ENCODE data around the gene TIGAR. TPM values are rescaled to one million over a fixed set of nuclear protein-coding genes. Genes with fewer than 3 reads are reported as not detected.
A peak's percentile ranks its signal among the peaks of the same experiment; 100 is the strongest.

The TIGAR gene
- polyA plus RNA-seq, 3 donors = 4.9 to 8.3 (median 7.4) TPM

DNA sequence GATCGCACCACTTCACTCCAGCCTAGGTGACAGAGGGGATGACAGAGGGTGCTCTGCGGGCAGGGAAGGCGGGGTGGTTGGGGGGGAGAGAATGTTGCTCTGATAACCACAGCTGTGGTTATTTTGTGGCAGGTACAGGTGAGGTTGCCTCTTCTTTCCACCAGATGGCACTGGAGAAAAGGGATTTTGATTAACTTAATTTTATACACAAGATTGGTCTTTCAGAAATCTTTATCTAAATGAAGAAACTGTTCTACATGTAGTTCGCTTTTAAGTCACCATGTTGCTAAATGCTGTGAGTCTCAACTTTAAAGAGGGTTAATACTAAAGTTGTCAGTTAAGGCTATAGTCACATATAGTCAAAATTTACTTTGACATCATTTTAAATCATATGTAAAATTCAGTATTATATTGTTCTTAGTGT is 32.8 kb downstream of the TIGAR start:
- DNase-seq (ENCODE audit: extremely low read depth in 1 of 11, low read depth in 9 of 11, low spot score in 4 of 11) = peak in 2 of 11 donors; percentile 1 to 2

GRCh38 chr12:4355156-4356040 is 34.4 kb downstream of the TIGAR start:
- DNase-seq (ENCODE audit: extremely low read depth in 1 of 11, low read depth in 9 of 11, low spot score in 4 of 11) = no peak

DNA sequence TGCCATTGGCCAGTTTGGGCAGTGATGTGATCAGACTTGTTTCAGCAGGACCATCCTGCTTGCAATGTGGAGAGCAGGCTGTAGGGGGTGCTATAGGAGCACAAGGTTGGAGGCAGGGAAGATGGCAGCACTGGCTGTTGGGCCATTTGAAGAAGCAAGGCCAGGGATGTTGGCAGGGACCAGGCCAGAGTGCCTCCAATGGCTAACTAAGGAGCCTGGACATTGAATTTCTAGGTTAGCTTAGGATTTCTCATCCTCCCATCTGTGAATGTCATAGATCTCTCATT is 35.0 kb downstream of the TIGAR start:
- no peak for DNase-seq (ENCODE audit: extremely low read depth in 1 of 11, low read depth in 9 of 11, low spot score in 4 of 11)

DNA sequence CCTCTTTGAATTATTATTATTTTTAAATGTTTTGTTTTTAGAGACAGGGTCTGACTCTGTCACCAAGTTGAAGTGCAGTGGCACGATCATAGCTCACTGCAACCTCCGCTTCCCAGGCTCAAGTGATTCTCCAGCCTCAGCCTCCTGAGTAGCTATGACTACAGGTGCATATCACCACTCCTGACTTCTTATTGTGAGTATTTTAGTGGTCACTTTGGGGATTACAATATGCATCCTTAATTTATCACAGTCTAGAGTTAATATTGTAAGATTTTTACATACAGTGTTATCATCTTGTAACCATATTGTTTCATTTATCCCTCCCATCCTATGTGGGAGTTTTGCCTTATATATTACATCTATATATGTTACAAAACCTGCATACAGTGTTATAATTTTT is 45.1 kb downstream of the TIGAR start:
- DNase-seq (ENCODE audit: extremely low read depth in 1 of 11, low read depth in 9 of 11, low spot score in 4 of 11) = no peak

DNA sequence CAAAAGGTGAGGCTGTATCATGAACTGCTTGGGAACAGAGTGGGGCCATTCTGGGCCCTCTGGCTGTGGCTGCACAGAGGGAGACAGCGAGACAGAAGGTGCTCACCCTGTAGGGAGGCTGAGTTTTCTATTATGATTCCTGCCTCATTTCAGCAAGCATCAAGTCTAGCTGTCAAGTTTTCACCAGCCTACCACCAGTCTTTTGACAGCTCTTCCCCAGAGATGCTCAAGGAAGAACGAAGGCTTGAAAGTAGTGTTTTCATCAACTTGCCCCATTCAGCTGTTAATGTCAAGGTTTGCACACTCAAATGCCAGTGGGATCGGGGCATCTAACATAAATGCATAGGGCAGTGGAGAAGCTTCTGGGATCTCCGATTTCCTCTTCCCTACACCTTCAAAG is 48.5 kb downstream of the TIGAR start:
- no peak for DNase-seq (ENCODE audit: extremely low read depth in 1 of 11, low read depth in 9 of 11, low spot score in 4 of 11)

DNA sequence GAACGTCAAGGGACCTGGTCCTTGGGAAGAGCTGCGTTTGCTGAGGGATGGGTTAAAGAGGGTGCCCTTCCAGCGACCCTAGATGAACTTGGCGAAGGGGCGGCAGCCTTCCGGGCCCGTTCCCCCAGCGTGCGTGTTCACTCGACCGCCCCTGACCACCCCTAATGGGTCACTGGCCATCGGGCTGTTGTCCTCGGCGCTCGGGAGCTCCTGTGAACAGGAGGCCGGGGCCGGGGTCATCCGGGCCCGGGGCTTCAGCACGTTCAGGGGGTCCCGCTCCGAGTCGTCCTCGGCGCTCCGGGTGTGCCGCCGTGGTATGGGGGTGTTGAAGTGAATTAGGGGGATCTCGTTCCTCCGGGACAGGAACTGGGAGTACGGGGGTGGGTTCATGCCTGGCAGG is 49.3 kb downstream of the TIGAR start:
- no peak for DNase-seq (ENCODE audit: extremely low read depth in 1 of 11, low read depth in 9 of 11, low spot score in 4 of 11)

GRCh38 chr12:4372653-4373052 is 51.6 kb downstream of the TIGAR start:
- no peak for DNase-seq (ENCODE audit: extremely low read depth in 1 of 11, low read depth in 9 of 11, low spot score in 4 of 11)

DNA sequence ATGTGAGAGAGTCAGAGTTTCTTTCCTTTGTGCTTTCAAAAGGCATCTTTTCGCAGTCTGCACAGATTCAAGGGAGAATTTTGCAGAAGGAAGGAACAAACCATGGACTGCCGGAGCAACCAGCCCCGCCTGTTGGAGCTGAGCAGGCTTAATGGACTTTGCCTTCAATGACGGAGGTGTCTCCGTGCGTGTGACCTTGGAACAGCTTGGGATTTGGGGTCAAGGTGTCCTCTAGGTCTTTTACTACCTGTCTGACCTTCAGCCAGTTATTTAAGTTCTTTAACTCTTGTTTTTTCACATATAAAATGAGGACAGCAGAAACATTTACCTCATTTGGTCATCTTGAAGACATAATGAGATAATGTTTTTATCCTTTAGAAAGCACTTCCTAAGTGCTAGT is 54.4 kb downstream of the TIGAR start:
- no peak for DNase-seq (ENCODE audit: extremely low read depth in 1 of 11, low read depth in 9 of 11, low spot score in 4 of 11)

GRCh38 chr12:4378772-4379171 is 57.8 kb downstream of the TIGAR start:
- no peak for DNase-seq (ENCODE audit: extremely low read depth in 1 of 11, low read depth in 9 of 11, low spot score in 4 of 11)

GRCh38 chr12:4379405-4379804 is 58.4 kb downstream of the TIGAR start, which contains the start of gene FGF23:
Gene FGF23, minus strand, starts transcription at chr12:4379712. Its CDS starts 130 bp downstream, at chr12:4379582.
- peak in 10 of 11 donors; percentile 5 to 46 (median 37) for DNase-seq (ENCODE audit: extremely low read depth in 1 of 11, low read depth in 9 of 11, low spot score in 4 of 11)

GRCh38 chr12:4380332-4380731 is 59.3 kb downstream of the TIGAR start:
- no peak for DNase-seq (ENCODE audit: extremely low read depth in 1 of 11, low read depth in 9 of 11, low spot score in 4 of 11)

- DNase-seq (ENCODE audit: extremely low read depth in 1 of 11, low read depth in 9 of 11, low spot score in 4 of 11) = no peak
These were observed 62.4 kb downstream of the TIGAR start for GRCh38 chr12:4383304-4383865.

DNA sequence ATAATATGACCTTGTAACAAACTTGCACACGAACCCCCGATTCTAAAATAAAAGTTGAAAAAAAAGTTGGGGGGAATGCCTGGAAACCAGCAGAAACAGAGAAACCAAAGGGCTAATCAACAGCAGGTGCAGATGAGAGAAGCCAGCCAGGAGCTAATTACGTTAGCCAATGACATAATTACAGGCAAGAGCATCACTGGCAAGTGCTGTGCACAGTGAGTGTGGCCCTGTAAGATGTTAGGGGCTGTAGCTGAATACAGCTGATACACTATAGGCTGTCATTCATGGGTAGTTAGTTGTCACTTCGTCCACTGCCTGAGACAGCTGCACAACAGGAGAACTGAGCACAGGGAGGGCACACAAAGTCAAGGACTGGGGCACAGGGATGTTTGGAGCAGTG is 65.8 kb downstream of the TIGAR start:
- DNase-seq (ENCODE audit: extremely low read depth in 1 of 11, low read depth in 9 of 11, low spot score in 4 of 11) = no peak

DNA sequence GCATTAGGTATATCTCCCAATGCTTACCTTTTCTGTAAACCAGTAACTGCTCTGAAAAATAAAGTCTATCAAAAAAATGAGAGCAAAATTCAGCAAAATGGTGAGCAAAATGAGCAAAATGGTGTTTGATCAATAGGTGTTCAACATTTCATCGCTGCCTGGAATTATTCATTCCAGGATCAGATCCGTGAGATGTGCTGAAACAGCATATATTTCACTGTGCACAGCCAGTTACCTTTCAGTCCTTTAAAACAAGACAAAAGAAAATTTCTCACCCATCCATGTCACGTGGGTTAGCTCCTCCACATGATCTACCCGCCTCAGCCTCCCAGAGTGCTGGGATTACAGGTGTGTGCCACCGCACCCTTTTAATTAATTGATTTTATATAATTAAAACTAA is 66.6 kb downstream of the TIGAR start:
- DNase-seq (ENCODE audit: extremely low read depth in 1 of 11, low read depth in 9 of 11, low spot score in 4 of 11) = no peak

- DNase-seq (ENCODE audit: extremely low read depth in 1 of 11, low read depth in 9 of 11, low spot score in 4 of 11) = no peak
These were observed 67.0 kb downstream of the TIGAR start for GRCh38 chr12:4388032-4388431.

DNA sequence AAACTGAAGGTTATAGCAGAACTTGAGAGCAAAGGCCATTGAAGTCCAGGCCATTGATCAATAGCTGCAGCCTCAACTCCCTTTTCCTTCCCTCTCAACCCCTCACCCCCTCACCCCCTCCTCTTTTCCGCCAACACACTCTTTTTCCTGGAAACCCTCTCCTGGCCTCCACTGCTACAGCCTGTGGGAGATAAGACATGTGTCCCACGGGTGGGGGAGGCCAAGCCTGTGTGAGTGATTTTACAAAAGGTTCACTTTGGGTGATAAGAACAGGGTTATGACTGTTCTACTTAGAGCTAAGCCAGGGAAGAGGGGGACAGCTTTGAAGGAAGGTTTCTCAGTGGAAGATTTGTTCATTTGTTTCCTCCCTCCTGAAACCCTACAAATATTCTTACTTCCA is 67.6 kb downstream of the TIGAR start:
- no peak for DNase-seq (ENCODE audit: extremely low read depth in 1 of 11, low read depth in 9 of 11, low spot score in 4 of 11)

DNA sequence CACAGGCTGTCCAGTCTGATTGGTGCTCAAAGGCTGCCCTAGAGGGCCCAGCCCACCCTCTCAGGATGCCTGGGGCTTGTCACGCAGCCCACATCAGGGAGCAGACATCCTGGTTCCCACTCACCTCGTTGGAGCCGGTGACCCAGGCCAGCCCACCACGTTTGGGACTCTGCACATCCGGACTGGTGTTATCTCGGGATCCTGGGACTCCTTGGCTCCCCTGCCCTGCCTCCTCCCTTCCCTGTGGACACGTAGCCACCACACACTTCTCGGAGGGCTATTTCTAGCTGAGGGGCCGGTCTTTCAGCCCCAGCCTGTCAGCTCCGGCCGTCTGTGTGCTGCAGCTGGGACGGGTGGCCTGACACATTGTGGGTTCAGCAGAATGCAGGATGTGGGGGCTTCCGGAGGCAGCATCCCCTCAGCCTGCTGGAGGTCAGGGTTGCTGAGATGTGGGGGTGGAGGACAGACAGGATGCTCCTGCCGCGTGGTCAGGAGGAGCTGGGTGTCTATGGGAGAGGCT is 71.3 kb downstream of the TIGAR start:
- no peak for DNase-seq (ENCODE audit: extremely low read depth in 1 of 11, low read depth in 9 of 11, low spot score in 4 of 11)

- DNase-seq (ENCODE audit: extremely low read depth in 1 of 11, low read depth in 9 of 11, low spot score in 4 of 11) = no peak
These were observed 72.2 kb downstream of the TIGAR start for GRCh38 chr12:4393211-4393610.

GRCh38 chr12:4395818-4396217 is 74.8 kb downstream of the TIGAR start:
- no peak for DNase-seq (ENCODE audit: extremely low read depth in 1 of 11, low read depth in 9 of 11, low spot score in 4 of 11)

GRCh38 chr12:4401117-4401516 is 80.1 kb downstream of the TIGAR start:
- no peak for DNase-seq (ENCODE audit: extremely low read depth in 1 of 11, low read depth in 9 of 11, low spot score in 4 of 11)

GRCh38 chr12:4402996-4403395 is 82.0 kb downstream of the TIGAR start:
- DNase-seq (ENCODE audit: extremely low read depth in 1 of 11, low read depth in 9 of 11, low spot score in 4 of 11) = no peak
